Hepatocyte (in vitro differentiated cells): ENCODE measurements around the gene LAMA3. TPM values are rescaled to one million over a fixed set of nuclear protein-coding genes. Genes with fewer than 3 reads are reported as not detected.

ENCODE experiments used
- DNase-seq: peaks from one replicate; pipeline ENCODE4 v3.0.0-alpha.2; 2016; ENCODE audit warnings: low spot score
- H2AFZ ChIP-seq: fragments of 200-600 bp; sonication (generic); 2 replicates; pipeline ENCODE4 v1.6.0; 2016; ENCODE audit warnings: antibody characterized with exemption, mild to moderate bottlenecking
- H3K27ac ChIP-seq: fragments of 200-600 bp; sonication (generic); 2 replicates; pipeline ENCODE4 v1.5.1; 2016; ENCODE audit warnings: mild to moderate bottlenecking
- H3K27me3 ChIP-seq: fragments of 200-600 bp; sonication (generic); 2 replicates; pipeline ENCODE4 v1.6.1; 2016
- H3K36me3 ChIP-seq: fragments of 200-600 bp; sonication (generic); replicated peaks from 2 replicates; pipeline ENCODE4 v1.5.1; 2016; ENCODE audit warnings: low read depth; ENCODE audit not compliant: insufficient read depth
- H3K4me1 ChIP-seq: fragments of 200-600 bp; sonication (generic); 2 replicates; pipeline ENCODE4 v1.5.1; 2016; ENCODE audit warnings: mild to moderate bottlenecking, moderate library complexity; ENCODE audit not compliant: insufficient read depth
- H3K4me2 ChIP-seq: fragments of 200-600 bp; sonication (generic); 2 replicates; pipeline ENCODE4 v1.6.0; 2016
- H3K4me3 ChIP-seq: fragments of 200-600 bp; sonication (generic); 2 replicates; pipeline ENCODE4 v1.5.1; 2016; ENCODE audit warnings: mild to moderate bottlenecking
- H3K79me2 ChIP-seq: fragments of 200-600 bp; sonication (generic); 2 replicates; pipeline ENCODE4 v1.6.0; 2017; ENCODE audit warnings: mild to moderate bottlenecking
- H3K9me2 ChIP-seq: fragments of 200-600 bp; sonication (generic); replicated peaks from 2 replicates; pipeline ENCODE4 v1.6.0; 2017; ENCODE audit warnings: mild to moderate bottlenecking; ENCODE audit not compliant: insufficient read depth
- H3K9me3 ChIP-seq: fragments of 200-600 bp; sonication (generic); 2 replicates; pipeline ENCODE4 v1.5.1; 2016; ENCODE audit warnings: low read depth, mild to moderate bottlenecking
- H4K20me1 ChIP-seq: fragments of 200-600 bp; sonication (generic); 2 replicates; pipeline ENCODE4 v1.6.0; 2016; ENCODE audit warnings: mild to moderate bottlenecking; ENCODE audit not compliant: insufficient read depth, poor library complexity, severe bottlenecking
- CTCF ChIP-seq: fragments of 200-600 bp; sonication (generic); IDR thresholded peaks from 2 replicates; pipeline ENCODE4 v1.5.1; 2016; ENCODE audit warnings: antibody characterized with exemption, mild to moderate bottlenecking; ENCODE audit not compliant: poor library complexity
- EZH2 ChIP-seq: fragments of 200-600 bp; sonication (generic); IDR thresholded peaks from 2 replicates; pipeline ENCODE4 v1.6.1; 2016; ENCODE audit warnings: antibody characterized with exemption, mild to moderate bottlenecking, borderline replicate concordance
- EZH2phosphoT487 ChIP-seq: fragments of 200-600 bp; sonication (generic); IDR thresholded peaks from one replicate; pipeline ENCODE4 v1.6.1; 2018; ENCODE audit warnings: antibody characterized with exemption, mild to moderate bottlenecking, low read depth, moderate library complexity; ENCODE audit not compliant: unreplicated experiment, severe bottlenecking
- WGBS: methylation state at CpG from one replicate; pipeline ENCODE4 v1.1.6; 2016; ENCODE audit warnings: low lambda C conversion rate; ENCODE audit errors: missing lambda C conversion rate; 5-methylcytosine and 5-hydroxymethylcytosine counted together
- polyA plus RNA-seq: library from polyadenylated mRNA; unstranded; fragments of >200 nt; fragmentation: Nextera tagmentation; extraction: Ambion mirVana; gene quantifications from 2 replicates; pipeline ENCODE4 v1.2.1, GENCODE V29; 2016
- total RNA-seq: library from RNA; depleted of rRNA; stranded (reverse); fragments of >200 nt; gene quantifications from 2 replicates; pipeline ENCODE4 v1.2.3, GENCODE V29; 2014

Gene LAMA3
- total and polyA plus RNA-seq, 2 experiments from 2014 or later, result 29.9 to 52.1 TPM

GRCh38 chr18:23703987-23704384, 14.7 kb downstream of the LAMA3 start:
- DNase-seq, result no peak

GRCh38 chr18:23704806-23705205, 15.6 kb downstream of the LAMA3 start:
- Histone ChIP-seq H3K4me3 (no peak overlapping the region), H3K27ac (no peak overlapping the region), H3K9me3 (no peaks in the 10 kb centered on the region), H3K9me2 (no peaks in the 10 kb centered on the region), H3K4me1 (no peaks in the 10 kb centered on the region), H4K20me1 (no peaks in the 10 kb centered on the region), H3K4me2 (no peak overlapping the region), H2AFZ (no peak overlapping the region), H3K36me3 (no peaks in the 10 kb centered on the region), H3K79me2 (peaks cover 3% of the 10 kb centered on the region), H3K27me3 (no peaks in the 10 kb centered on the region)
- no peak for DNase-seq
- TF ChIP-seq EZH2, result no peak
- TF ChIP-seq CTCF, result no peak
- no peak for TF ChIP-seq EZH2phosphoT487

More at GRCh38 chr18:23703987-23704384, 14.7 kb downstream of the LAMA3 start:
- Histone ChIP-seq H3K27me3 (no peaks in the 10 kb centered on the region), H3K4me3 (no peak overlapping the region), H3K4me2 (no peak overlapping the region), H3K9me3 (no peaks in the 10 kb centered on the region), H3K4me1 (no peaks in the 10 kb centered on the region), H3K27ac (no peak overlapping the region), H2AFZ (no peak overlapping the region), H3K36me3 (no peaks in the 10 kb centered on the region), H3K9me2 (no peaks in the 10 kb centered on the region), H3K79me2 (peaks cover 3% of the 10 kb centered on the region), H4K20me1 (no peaks in the 10 kb centered on the region)
- TF ChIP-seq CTCF, result no peak
- TF ChIP-seq EZH2, result no peak
- no peak for TF ChIP-seq EZH2phosphoT487
- WGBS, result 84% methylated on average over 6 of the region's 6 CpGs

- WGBS, result 100% methylated on average over 3 of the region's 3 CpGs
- no peaks in the 10 kb centered on the region for H3K9me3 ChIP-seq
- H3K27me3 ChIP-seq, result no peaks in the 10 kb centered on the region
- no peak for DNase-seq
- peaks cover 4% of the 10 kb centered on the region for H3K4me1 ChIP-seq
- H3K4me3 ChIP-seq, result no peak overlapping the region
- TF ChIP-seq EZH2phosphoT487, result no peak
- TF ChIP-seq CTCF, result no peak
- no peak for TF ChIP-seq EZH2
- H3K79me2 ChIP-seq, result no peaks in the 10 kb centered on the region
- H3K4me2 ChIP-seq, result no peak overlapping the region
- H4K20me1 ChIP-seq, result no peaks in the 10 kb centered on the region
- no peaks in the 10 kb centered on the region for H3K36me3 ChIP-seq
- no peaks in the 10 kb centered on the region for H3K9me2 ChIP-seq
- no peak overlapping the region for H2AFZ ChIP-seq
- H3K27ac ChIP-seq, result no peak overlapping the region
Observed at GRCh38 chr18:23706971-23707640, 17.9 kb downstream of the LAMA3 start.
